Thyroid gland (tissue), 4 donors: ENCODE results near the gene ATG2A.

Experiments
- CTCF ChIP-seq, 6 experiments: fragments of 200-600 bp in 3 of 6; fragments of 450-650 bp in 3 of 6; sonication (generic) in 3 of 6; IDR thresholded peaks; one replicate each; pipeline ENCODE4 v1.5.1; 2016 to 2019; ENCODE audit warnings: antibody characterized with exemption in 6 of 6, mild to moderate bottlenecking in 2 of 6, inconsistent platforms in 1 of 6, moderate library complexity in 1 of 6
- POLR2A ChIP-seq, 2 donors: fragments of 450-650 bp; IDR thresholded peaks; one replicate each; pipeline ENCODE4 v1.6.1; 2017; ENCODE audit warnings: antibody characterized with exemption in 2 of 2, mild to moderate bottlenecking in 2 of 2, moderate library complexity in 1 of 2

DNA sequence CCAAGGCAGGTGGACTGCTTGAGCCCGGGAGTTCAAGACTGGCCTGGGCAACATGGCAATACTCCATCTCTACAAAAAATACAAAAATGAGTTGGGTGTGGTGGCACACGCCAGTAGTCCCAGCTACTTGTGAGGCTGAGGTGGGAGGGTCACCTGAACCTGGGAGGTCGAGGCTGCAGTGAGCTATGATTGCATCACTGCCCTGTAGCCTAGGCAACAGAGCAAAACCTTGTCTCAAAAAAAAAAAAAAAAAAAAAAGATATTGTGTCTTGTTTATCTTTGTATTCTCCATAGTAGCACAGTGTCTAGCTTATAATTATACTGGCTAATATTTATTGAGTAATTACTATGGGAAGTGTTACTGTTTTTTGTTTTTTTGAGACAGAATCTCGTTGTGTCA is 34.5 kb upstream of the ATG2A start:
- TF ChIP-seq CTCF (IDR thresholded peaks at IDR 0.05), result no peak
- TF ChIP-seq POLR2A (IDR thresholded peaks at IDR 0.05), result no peak
